ENCODE results near the gene NAALADL2. TPM values are rescaled to one million over a fixed set of nuclear protein-coding genes. Genes with fewer than 3 reads are reported as not detected.

NAALADL2 gene
- total and polyA plus RNA-seq, 2 of the 13 experiments (the other 11 are each of a cell fraction or from before 2014, with no cell fraction given) = 0.08 TPM; not detected in 1

GRCh38 chr3:174936590-174936989, 77.5 kb downstream of the NAALADL2 start:
- ChIA-PET CTCF (ENCODE audit: low intra/inter-chr PET ratio, low total read pairs) (no interaction called here), POLR2A (no interaction called here)
- intact Hi-C loops (cut with micrococcal nuclease; ENCODE audit: unreplicated experiment) (no loop called here), in situ Hi-C loops (cut with HindIII; ENCODE audit: extremely low pct_ligation_motif_present, low pct_unique_long_range_greater_than_20kb) (no loop called here)
- Histone ChIP-seq H2AFZ (ENCODE audit: low read length) (no peak overlapping the region), H3K9ac (ENCODE audit: insufficient read depth, low read depth, low read length) (no peak overlapping the region), H3K4me3 (replicated peaks in 1 of 3; ENCODE audit: insufficient read depth in 1 of 3, low read depth in 2 of 3, low read length in 3 of 3) (no peak overlapping the region), H3K4me1 (ENCODE audit: insufficient read depth, low read length) (no peaks in the 10 kb centered on the region), H3K36me3 (replicated peaks in 1 of 2; ENCODE audit: control insufficient read depth in 1 of 2, insufficient read depth in 2 of 2, low read length in 2 of 2) (no peaks in the 10 kb centered on the region), H3K27me3 (ENCODE audit: control insufficient read depth in 1 of 2, insufficient read depth in 2 of 2, low read length in 2 of 2) (no peaks in the 10 kb centered on the region), H3K4me2 (ENCODE audit: low read depth, low read length) (no peak overlapping the region), H3K79me2 (ENCODE audit: insufficient read depth, low read length) (no peaks in the 10 kb centered on the region), H4K20me1 (ENCODE audit: insufficient read depth, low read length) (no peaks in the 10 kb centered on the region), H3K27ac (ENCODE audit: extremely low read length, insufficient read depth, low read length) (no peak overlapping the region), H3K9me3 (ENCODE audit: low read length) (no peaks in the 10 kb centered on the region)
- BruUV-seq (replicated peaks) = no TSS peak
- DNase-seq (ENCODE audit: low spot score) = no peak
- no peak for FAIRE-seq
- WGBS (ENCODE audit: low lambda C conversion rate) = under 1% methylated on average over 4 of the region's 4 CpGs
- TF ChIP-seq RAD21 (CRISPR knock-in tag; IDR thresholded peaks at IDR 0.05) = no peak
- no peak for TF ChIP-seq BRF2 (CRISPR knock-in tag; IDR thresholded peaks at IDR 0.05)
- no peak for TF ChIP-seq ZNF768 (CRISPR knock-in tag; IDR thresholded peaks at IDR 0.05)
- no peak for TF ChIP-seq ETV5 (CRISPR knock-in tag; IDR thresholded peaks at IDR 0.05; ENCODE audit: borderline replicate concordance)
- TF ChIP-seq ZNF343 (CRISPR knock-in tag; IDR thresholded peaks at IDR 0.05) = no peak
- no peak for TF ChIP-seq ZNF616 (CRISPR knock-in tag; IDR thresholded peaks at IDR 0.05; ENCODE audit: low read depth)
- no peak for TF ChIP-seq ZNF207 (IDR thresholded peaks at IDR 0.05; ENCODE audit: borderline replicate concordance)
- TF ChIP-seq SRSF9 (IDR thresholded peaks at IDR 0.05; ENCODE audit: borderline replicate concordance, insufficient read depth, low read depth, low read length, poor library complexity, severe bottlenecking) = no peak
- TF ChIP-seq BCLAF1 (IDR thresholded peaks at IDR 0.05) = no peak
- no peak for TF ChIP-seq PTBP1 (IDR thresholded peaks at IDR 0.05; ENCODE audit: low read depth, low read length, poor library complexity, severe bottlenecking)
- no peak for TF ChIP-seq BORCS8-MEF2B (CRISPR knock-in tag; IDR thresholded peaks at IDR 0.05)
- TF ChIP-seq HNF4G (IDR thresholded peaks at IDR 0.05; ENCODE audit: borderline replicate concordance, low read depth, low read length) = no peak
- TF ChIP-seq HNF4G (CRISPR knock-in tag; IDR thresholded peaks at IDR 0.05; ENCODE audit: borderline replicate concordance, low read depth) = no peak
- TF ChIP-seq MYNN (CRISPR knock-in tag; IDR thresholded peaks at IDR 0.05; ENCODE audit: low read depth) = no peak
- no peak for TF ChIP-seq ZNF234 (CRISPR knock-in tag; conservative IDR thresholded peaks at IDR 0.05)
- no peak for TF ChIP-seq KDM4B (CRISPR knock-in tag; IDR thresholded peaks at IDR 0.05)
- no peak for TF ChIP-seq BHLHE40 (IDR thresholded peaks at IDR 0.05; ENCODE audit: low read length)
- ATAC-seq = no peak
